Keratinocyte (primary cell): Measurements from ENCODE around the gene PYCR2. TPM values are rescaled to one million over a fixed set of nuclear protein-coding genes. Genes with fewer than 3 reads are reported as not detected.

Experiments
- DNase-seq: peaks from one replicate; pipeline ENCODE4 v3.0.0-alpha.2; 2011; ENCODE audit warnings: low read depth, missing footprints, low spot score
- FAIRE-seq: peaks from 2 replicates; lab custom pipeline; 2011; peaks lifted over from hg19 to GRCh38; lab: Jason Lieb, UNC
- H2AFZ ChIP-seq: 2 replicates; pipeline ENCODE4 v1.6.0; 2012; ENCODE audit warnings: low read length, control low read depth, inconsistent platforms; ENCODE audit not compliant: control insufficient read depth
- H3K27ac ChIP-seq: 2 replicates; pipeline ENCODE4 v1.5.1; 2011; ENCODE audit warnings: low read length; ENCODE audit not compliant: control insufficient read depth, insufficient read depth
- H3K27me3 ChIP-seq: 3 replicates; pipeline ENCODE4 v1.6.0; 2011; ENCODE audit warnings: low read length; ENCODE audit not compliant: control insufficient read depth, insufficient read depth; ENCODE audit errors: extremely low read depth
- H3K36me3 ChIP-seq, 2 experiments: 2 replicates in 1 of 2; 3 replicates in 1 of 2; pipeline ENCODE4 v1.5.1; 2011; ENCODE audit warnings: low read length in 2 of 2, mild to moderate bottlenecking in 1 of 2; ENCODE audit not compliant: control insufficient read depth in 2 of 2, insufficient read depth in 2 of 2; ENCODE audit errors: extremely low read depth in 1 of 2
- H3K4me1 ChIP-seq: 3 replicates; pipeline ENCODE4 v1.5.1; 2011; ENCODE audit warnings: low read length; ENCODE audit not compliant: control insufficient read depth, insufficient read depth; ENCODE audit errors: extremely low read depth
- H3K4me2 ChIP-seq: 3 replicates; pipeline ENCODE4 v1.6.0; 2011; ENCODE audit warnings: low read depth, low read length; ENCODE audit not compliant: control insufficient read depth, insufficient read depth; ENCODE audit errors: extremely low read depth
- H3K4me3 ChIP-seq, 3 experiments: fragments of 200-600 bp in 1 of 3; sonication (generic) in 1 of 3; 2 replicates in 2 of 3; 3 replicates in 1 of 3; pipeline ENCODE4 v1.5.1; 2011 to 2016; ENCODE audit warnings: low read length in 3 of 3, mild to moderate bottlenecking in 3 of 3, control low read depth in 2 of 3, inconsistent platforms in 1 of 3, low read depth in 1 of 3, mixed read lengths in 1 of 3, mixed run types in 1 of 3, moderate library complexity in 1 of 3; ENCODE audit not compliant: control insufficient read depth in 2 of 3, insufficient read depth in 2 of 3; ENCODE audit errors: extremely low read depth in 1 of 3
- H3K79me2 ChIP-seq: 2 replicates; pipeline ENCODE4 v1.6.0; 2012; ENCODE audit warnings: low read length; ENCODE audit not compliant: control insufficient read depth, insufficient read depth
- H3K9ac ChIP-seq: 3 replicates; pipeline ENCODE4 v1.6.0; 2011; ENCODE audit warnings: low read length; ENCODE audit not compliant: control insufficient read depth, insufficient read depth; ENCODE audit errors: extremely low read depth
- H3K9me1 ChIP-seq: 3 replicates; pipeline ENCODE4 v1.6.0; 2011; ENCODE audit warnings: low read length; ENCODE audit not compliant: control insufficient read depth, insufficient read depth; ENCODE audit errors: extremely low read depth
- H3K9me3 ChIP-seq: 2 replicates; pipeline ENCODE4 v1.5.1; 2012; ENCODE audit warnings: low read depth, low read length; ENCODE audit not compliant: control insufficient read depth
- H4K20me1 ChIP-seq: 3 replicates; pipeline ENCODE4 v1.6.0; 2011; ENCODE audit warnings: low read length; ENCODE audit not compliant: control insufficient read depth, insufficient read depth; ENCODE audit errors: extremely low read depth
- EZH2 ChIP-seq: IDR thresholded peaks from one replicate; pipeline ENCODE4 v1.6.1; 2012; ENCODE audit warnings: inconsistent platforms, mild to moderate bottlenecking, low read length, moderate library complexity
- dilution Hi-C: fragments of 300-500 bp; cut with MboI; formaldehyde crosslinking; loops from one replicate; pipeline ENCODE4 v1.7.0; 2020; ENCODE audit warnings: low sequenced_read_pairs; ENCODE audit not compliant: extremely low pct_ligation_motif_present
- polyA plus RNA-seq, 5 experiments: library from polyadenylated mRNA; depleted of rRNA in 3 of 5; stranded (reverse) in 3 of 5; stranded (forward) in 1 of 5; unstranded in 1 of 5; fragments of >200 nt; gene quantifications; 1 replicate in 1 of 5; 2 replicates in 3 of 5; 3 replicates in 1 of 5; pipeline versions ENCODE4 v1.2.1 to v1.2.3, GENCODE V29; 2011 to 2012; ENCODE audit warnings: missing spikeins in 2 of 5, low read depth in 1 of 5, low replicate concordance in 1 of 5
- TF ChIP-seq, protein P1 (sequence below), 3 experiments: IDR thresholded peaks in 1 of 3; conservative IDR thresholded peaks in 1 of 3; optimal IDR thresholded peaks in 1 of 3; 2 replicates in 2 of 3; 3 replicates in 1 of 3; pipeline versions ENCODE3 to v1.5.1; 2011; ENCODE audit warnings: low read length in 3 of 3, mild to moderate bottlenecking in 3 of 3, moderate library complexity in 2 of 3, control low read depth in 1 of 3, inconsistent platforms in 1 of 3; ENCODE audit not compliant: insufficient read depth in 2 of 3; ENCODE audit errors: extremely low read depth in 1 of 3

The PYCR2 gene
- polyA plus RNA-seq, 1 donor (not counting 4 experiments of a cell fraction or from before 2014, with no cell fraction given), result 45.5 TPM

DNA sequence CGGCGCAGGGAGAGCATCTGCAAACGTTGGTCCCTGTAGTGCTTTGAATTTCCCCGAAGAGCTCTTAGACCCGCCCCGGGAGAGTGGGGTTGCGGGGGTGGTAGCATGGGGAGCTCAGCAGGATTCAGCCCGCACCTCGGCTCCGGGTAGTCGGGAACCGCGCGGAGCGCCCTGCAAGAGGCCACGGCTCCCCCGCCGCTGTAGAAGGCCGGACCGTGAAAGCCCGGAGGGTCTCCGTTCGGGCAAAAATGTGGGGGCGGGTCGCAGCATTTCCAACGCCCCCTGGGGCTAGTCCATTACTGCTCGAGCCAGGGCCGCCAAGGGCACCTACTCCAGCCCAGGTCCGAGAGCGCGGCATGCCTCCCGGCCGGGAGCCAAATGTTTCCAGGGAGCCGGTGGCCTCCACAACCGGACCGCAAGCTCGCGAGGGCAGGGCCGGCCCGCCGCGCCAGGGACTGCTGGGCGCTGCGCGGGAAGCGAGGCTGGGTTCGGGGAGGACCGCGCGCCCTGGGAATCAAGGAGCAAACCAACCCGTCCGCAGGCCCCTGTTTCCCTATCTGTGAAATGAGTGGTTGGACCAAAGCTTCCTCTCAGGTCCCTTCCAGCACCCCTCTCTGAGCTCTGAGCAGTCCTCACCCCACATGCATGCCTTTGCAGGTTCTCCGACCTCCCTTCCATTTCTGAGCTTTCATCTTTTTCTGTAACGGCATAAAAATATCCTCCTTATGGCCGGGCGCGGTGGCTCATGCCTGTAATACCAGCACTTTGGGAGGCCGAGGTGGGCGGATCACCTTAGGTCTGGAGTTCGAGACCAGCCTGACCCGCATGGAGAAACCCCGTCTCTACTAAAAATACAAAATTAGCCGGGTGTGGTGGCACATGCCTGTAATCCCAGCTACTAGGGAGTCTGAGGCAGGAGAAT, 41.1 kb downstream of the PYCR2 start:
- TF ChIP-seq EZH2, result no peak
- TF ChIP-seq, protein P1, sequence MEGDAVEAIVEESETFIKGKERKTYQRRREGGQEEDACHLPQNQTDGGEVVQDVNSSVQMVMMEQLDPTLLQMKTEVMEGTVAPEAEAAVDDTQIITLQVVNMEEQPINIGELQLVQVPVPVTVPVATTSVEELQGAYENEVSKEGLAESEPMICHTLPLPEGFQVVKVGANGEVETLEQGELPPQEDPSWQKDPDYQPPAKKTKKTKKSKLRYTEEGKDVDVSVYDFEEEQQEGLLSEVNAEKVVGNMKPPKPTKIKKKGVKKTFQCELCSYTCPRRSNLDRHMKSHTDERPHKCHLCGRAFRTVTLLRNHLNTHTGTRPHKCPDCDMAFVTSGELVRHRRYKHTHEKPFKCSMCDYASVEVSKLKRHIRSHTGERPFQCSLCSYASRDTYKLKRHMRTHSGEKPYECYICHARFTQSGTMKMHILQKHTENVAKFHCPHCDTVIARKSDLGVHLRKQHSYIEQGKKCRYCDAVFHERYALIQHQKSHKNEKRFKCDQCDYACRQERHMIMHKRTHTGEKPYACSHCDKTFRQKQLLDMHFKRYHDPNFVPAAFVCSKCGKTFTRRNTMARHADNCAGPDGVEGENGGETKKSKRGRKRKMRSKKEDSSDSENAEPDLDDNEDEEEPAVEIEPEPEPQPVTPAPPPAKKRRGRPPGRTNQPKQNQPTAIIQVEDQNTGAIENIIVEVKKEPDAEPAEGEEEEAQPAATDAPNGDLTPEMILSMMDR (optimal IDR thresholded peaks at IDR 0.05 in 1 of 3, IDR thresholded peaks at IDR 0.05 in 1 of 3, conservative IDR thresholded peaks at IDR 0.05 in 1 of 3; ENCODE audit: extremely low read depth in 1 of 3, insufficient read depth in 2 of 3, low read length in 3 of 3), result no peak
- Histone ChIP-seq H3K27ac (peak overlapping the region; percentile 40), H3K9me3 (no peaks in the 10 kb centered on the region), H3K4me1 (peaks cover 18% of the 10 kb centered on the region), H2AFZ (peak overlapping the region; percentile 86), H3K79me2 (peaks cover 7% of the 10 kb centered on the region), H3K9me1 (no peaks in the 10 kb centered on the region), H3K36me3 (no peaks in the 10 kb centered on the region), H3K4me2 (peak overlapping the region; percentile 88), H3K9ac (peak overlapping the region; percentile 75), H3K27me3 (no peaks in the 10 kb centered on the region), H4K20me1 (peaks cover 8% of the 10 kb centered on the region), H3K4me3 (peak overlapping the region; percentile 73 to 80 (median 78))
- FAIRE-seq (no peak), DNase-seq (no peak)
- dilution Hi-C loops, result no loop called here

DNA sequence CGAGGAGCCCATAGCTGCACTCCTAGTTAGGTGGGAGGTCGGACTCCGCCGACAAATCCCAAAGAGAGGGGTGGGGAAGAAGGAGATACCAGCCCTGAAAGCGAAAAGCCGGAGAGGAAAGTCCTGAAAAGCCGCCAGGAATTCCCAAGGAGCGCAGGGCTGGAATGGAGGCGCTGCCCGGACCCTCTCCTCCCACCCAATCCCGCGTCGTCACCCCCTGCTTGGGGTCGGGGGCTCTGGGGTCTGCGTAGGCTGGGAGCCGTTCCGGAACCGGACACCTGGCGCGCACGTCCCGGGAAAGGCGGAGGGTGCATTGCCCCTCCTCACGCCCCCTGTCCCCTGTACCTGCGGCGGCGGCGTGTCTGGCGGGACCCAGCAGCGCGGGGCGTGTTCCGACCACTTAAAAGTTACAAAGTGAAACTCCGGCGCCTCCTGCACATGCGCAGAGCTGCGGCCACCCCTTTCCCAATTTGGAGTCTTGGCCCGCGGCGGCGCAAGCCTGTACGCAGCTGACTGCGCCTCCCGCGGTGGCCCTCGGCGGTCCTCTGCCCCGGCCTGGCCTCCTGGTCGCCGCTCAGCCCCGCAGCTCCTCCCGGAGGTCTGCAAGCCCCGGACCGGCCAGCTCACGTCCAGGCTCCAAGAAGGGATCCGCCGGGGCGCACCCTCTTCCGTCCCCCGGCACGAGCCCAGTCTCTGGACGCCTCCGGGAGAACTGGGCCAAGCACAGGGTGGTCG, 41.9 kb downstream of the PYCR2 start, which contains the start of gene TMEM63A:
TSS of gene TMEM63A (minus strand) at position 422 of the 735 bp plus-strand sequence. CDS start 4,800 bp downstream, outside the sequence.
- Histone ChIP-seq H2AFZ (peak within 1 kb of the TSS; percentile 86), H3K9me3 (no peaks in the 10 kb centered on the region), H4K20me1 (peaks cover 14% of the 10 kb centered on the region), H3K27ac (peak within 1 kb of the TSS; percentile 40), H3K79me2 (peaks cover 7% of the 10 kb centered on the region), H3K4me1 (peaks cover 18% of the 10 kb centered on the region), H3K9ac (peak within 1 kb of the TSS; percentile 75), H3K9me1 (no peaks in the 10 kb centered on the region), H3K4me2 (peak within 1 kb of the TSS; percentile 88), H3K27me3 (no peaks in the 10 kb centered on the region), H3K4me3 (peak within 1 kb of the TSS; percentile 73 to 80 (median 78)), H3K36me3 (peaks cover 1 to 4% of the 10 kb centered on the region in 2 experiments)
- TF ChIP-seq, protein P1 (optimal IDR thresholded peaks at IDR 0.05 in 1 of 3, IDR thresholded peaks at IDR 0.05 in 1 of 3, conservative IDR thresholded peaks at IDR 0.05 in 1 of 3; ENCODE audit: extremely low read depth in 1 of 3, insufficient read depth in 2 of 3, low read length in 3 of 3), result peak in 2 of 3 experiments; percentile 37 to 44
- no peak for TF ChIP-seq EZH2
- FAIRE-seq (no peak), DNase-seq (peak; percentile 40)
- dilution Hi-C loops, result no loop called here
